ENCODE results near the gene CRY2. TPM values are rescaled to one million over a fixed set of nuclear protein-coding genes. Genes with fewer than 3 reads are reported as not detected.

CRY2 gene
- total and polyA plus RNA-seq, 2 of the 8 experiments (the other 6 are each of a cell fraction or from before 2014, with no cell fraction given), result 8.0 to 9.4 TPM

DNA sequence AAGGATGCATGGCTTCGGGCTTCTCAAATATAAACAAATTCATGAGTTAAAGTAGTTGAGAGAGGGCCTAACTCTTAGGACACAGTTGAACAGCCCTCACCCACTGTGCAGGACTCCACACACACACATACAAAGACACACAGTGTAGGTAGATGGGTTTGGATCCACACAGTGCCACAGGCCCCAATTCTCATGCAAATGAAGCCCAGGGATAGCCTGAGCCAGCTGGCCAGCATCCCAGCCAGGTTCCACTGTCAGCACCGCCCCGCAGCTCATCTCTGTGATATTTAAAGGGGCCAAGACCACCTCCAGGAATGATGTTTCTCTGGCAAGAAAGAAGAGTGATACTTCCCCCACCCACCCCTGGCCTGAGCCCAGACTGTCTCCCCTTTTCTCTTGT lies 30.7 kb upstream of the CRY2 start (continued):
- 0 out of 2 replicates have a peak, but pooled peaks have one; percentile 38 for TF ChIP-seq SP1 (IDR thresholded peaks at IDR 0.05; ENCODE audit: low read depth, low read length)
- no peak for TF ChIP-seq NANOG (IDR thresholded peaks at IDR 0.05; ENCODE audit: insufficient read depth, low read depth, low read length, poor library complexity, severe bottlenecking)
- TF ChIP-seq POU5F1 (IDR thresholded peaks at IDR 0.05; ENCODE audit: low read depth, low read length), result peak; percentile 52; the same call in 1 of the 2 replicates
- TF ChIP-seq ASH2L (IDR thresholded peaks at IDR 0.05; ENCODE audit: low read length), result no peak
- no peak for TF ChIP-seq BACH1 (IDR thresholded peaks at IDR 0.05; ENCODE audit: low read length)

All from H1 (cell line).